Endothelial cell of umbilical vein (primary cell): Measurements from ENCODE around the gene OR13C2.

Experiments used
- EZH2 ChIP-seq: IDR thresholded peaks from 2 replicates; pipeline ENCODE4 v1.6.1; 2012; ENCODE audit warnings: borderline replicate concordance, low read depth, mild to moderate bottlenecking, moderate library complexity, low read length, inconsistent platforms; ENCODE audit not compliant: severe bottlenecking
- FOS ChIP-seq: IDR thresholded peaks from 2 replicates; pipeline ENCODE4 v1.6.1; 2011; ENCODE audit warnings: mild to moderate bottlenecking, low read length, moderate library complexity, borderline replicate concordance; ENCODE audit not compliant: insufficient read depth
- JUN ChIP-seq: IDR thresholded peaks from 2 replicates; pipeline ENCODE4 v1.6.1; 2011; ENCODE audit warnings: borderline replicate concordance, low read depth; ENCODE audit not compliant: insufficient read length, insufficient read depth
- MYC ChIP-seq: IDR thresholded peaks from one replicate; pipeline ENCODE4 v1.6.1; 2011; ENCODE audit warnings: mild to moderate bottlenecking, low read depth, low read length
- POLR2A ChIP-seq: IDR thresholded peaks from 2 replicates; pipeline ENCODE4 v1.6.1; 2012; ENCODE audit warnings: low read depth, mild to moderate bottlenecking, control low read depth, low read length
- POLR2AphosphoS5 ChIP-seq: IDR thresholded peaks from 2 replicates; pipeline ENCODE4 v1.6.1; 2012; ENCODE audit warnings: low read depth, mild to moderate bottlenecking, control low read depth, low read length, moderate library complexity; ENCODE audit not compliant: insufficient read depth
- TF ChIP-seq, protein P1 (sequence below), 2 donors: IDR thresholded peaks; 1 replicate in 1 of 2; 2 replicates in 1 of 2; pipeline ENCODE4 v1.5.1; 2011; ENCODE audit warnings: low read length in 2 of 2, mild to moderate bottlenecking in 2 of 2, moderate library complexity in 2 of 2, control low read depth in 1 of 2, inconsistent platforms in 1 of 2, low read depth in 1 of 2; ENCODE audit not compliant: insufficient read depth in 1 of 2; ENCODE audit errors: extremely low read depth in 1 of 2
- TF ChIP-seq, protein P2 (sequence below): IDR thresholded peaks from 2 replicates; pipeline ENCODE4 v1.6.1; 2011; ENCODE audit not compliant: insufficient read depth, insufficient read length

DNA sequence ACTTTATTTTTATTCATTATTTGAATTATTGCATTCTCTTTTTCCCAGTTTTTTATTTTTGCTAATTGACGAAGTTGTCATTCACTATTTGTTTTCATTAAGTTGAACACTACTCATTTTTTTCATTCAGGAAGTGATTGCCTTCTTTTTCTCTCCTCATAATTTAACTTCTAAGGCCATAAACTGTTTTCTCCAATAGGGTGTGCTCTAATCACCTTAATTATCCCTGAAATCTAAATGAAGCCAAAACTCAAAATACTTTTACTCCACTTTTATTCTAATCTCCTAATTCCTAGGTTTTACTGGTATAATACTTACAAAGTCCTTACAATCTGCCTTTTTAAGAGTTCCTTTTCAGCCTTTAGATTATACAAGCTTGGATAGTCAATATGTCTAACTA, 2.9 kb upstream of the OR13C2 start:
- TF ChIP-seq POLR2A (no peak), MYC (no peak), EZH2 (no peak), POLR2AphosphoS5 (no peak), JUN (no peak), FOS (no peak)
- TF ChIP-seq, protein P1, sequence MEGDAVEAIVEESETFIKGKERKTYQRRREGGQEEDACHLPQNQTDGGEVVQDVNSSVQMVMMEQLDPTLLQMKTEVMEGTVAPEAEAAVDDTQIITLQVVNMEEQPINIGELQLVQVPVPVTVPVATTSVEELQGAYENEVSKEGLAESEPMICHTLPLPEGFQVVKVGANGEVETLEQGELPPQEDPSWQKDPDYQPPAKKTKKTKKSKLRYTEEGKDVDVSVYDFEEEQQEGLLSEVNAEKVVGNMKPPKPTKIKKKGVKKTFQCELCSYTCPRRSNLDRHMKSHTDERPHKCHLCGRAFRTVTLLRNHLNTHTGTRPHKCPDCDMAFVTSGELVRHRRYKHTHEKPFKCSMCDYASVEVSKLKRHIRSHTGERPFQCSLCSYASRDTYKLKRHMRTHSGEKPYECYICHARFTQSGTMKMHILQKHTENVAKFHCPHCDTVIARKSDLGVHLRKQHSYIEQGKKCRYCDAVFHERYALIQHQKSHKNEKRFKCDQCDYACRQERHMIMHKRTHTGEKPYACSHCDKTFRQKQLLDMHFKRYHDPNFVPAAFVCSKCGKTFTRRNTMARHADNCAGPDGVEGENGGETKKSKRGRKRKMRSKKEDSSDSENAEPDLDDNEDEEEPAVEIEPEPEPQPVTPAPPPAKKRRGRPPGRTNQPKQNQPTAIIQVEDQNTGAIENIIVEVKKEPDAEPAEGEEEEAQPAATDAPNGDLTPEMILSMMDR (IDR thresholded peaks at IDR 0.05; ENCODE audit: extremely low read depth in 1 of 2, insufficient read depth in 1 of 2, low read depth in 1 of 2, low read length in 2 of 2): no peak
- TF ChIP-seq, protein P2, sequence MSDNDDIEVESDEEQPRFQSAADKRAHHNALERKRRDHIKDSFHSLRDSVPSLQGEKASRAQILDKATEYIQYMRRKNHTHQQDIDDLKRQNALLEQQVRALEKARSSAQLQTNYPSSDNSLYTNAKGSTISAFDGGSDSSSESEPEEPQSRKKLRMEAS: no peak
